Measurements from ENCODE around the gene WBP4. TPM values are rescaled to one million over a fixed set of nuclear protein-coding genes. Genes with fewer than 3 reads are reported as not detected.
A peak's percentile ranks its signal among the peaks of the same experiment; 100 is the strongest.

WBP4 gene
- total RNA-seq, 1 donor from 2014 or later: 10.6 TPM

GRCh38 chr13:41019011-41019487, 42.3 kb upstream of the WBP4 start, which contains the start of gene ELF1:
TSS of gene ELF1 (minus strand) at chr13:41019316. CDS start at chr13:40982054, 37,262 bp downstream.
- Histone ChIP-seq H3K4me2 (ENCODE audit: low read length) (peak within 1 kb of the TSS; percentile 66), H3K4me3 (ENCODE audit: insufficient read depth, low read depth, low read length) (peak within 1 kb of the TSS; percentile 38)
- peak within 1 kb of the TSS; percentile 82 for H3K4me3 Mint-ChIP-seq (ENCODE audit: unreplicated experiment)

GRCh38 chr13:41019578-41020347, 41.5 kb upstream of the WBP4 start:
- Histone ChIP-seq H3K27ac (ENCODE audit: low read depth, low read length) (no peak overlapping the region), H4K20me1 (ENCODE audit: insufficient read depth, low read length) (peaks cover 24% of the 10 kb centered on the region)
- H3K27me3 Mint-ChIP-seq (ENCODE audit: low read depth, unreplicated experiment): no peaks in the 10 kb centered on the region

More at GRCh38 chr13:41019011-41019487, 42.3 kb upstream of the WBP4 start, which contains the start of gene ELF1:
- Histone ChIP-seq H3K27ac (ENCODE audit: low read depth, low read length) (peak within 1 kb of the TSS; percentile 16), H2AFZ (ENCODE audit: low read depth, low read length) (peak within 1 kb of the TSS; percentile 61), H3K36me3 (ENCODE audit: insufficient read depth, low read length) (no peaks in the 10 kb centered on the region), H3K9ac (ENCODE audit: low read length) (peak within 1 kb of the TSS; percentile 40), H3K27me3 (ENCODE audit: insufficient read depth, low read length) (no peaks in the 10 kb centered on the region), H4K20me1 (ENCODE audit: insufficient read depth, low read length) (peaks cover 20% of the 10 kb centered on the region), H3K4me1 (ENCODE audit: insufficient read depth, low read length) (peaks cover 5% of the 10 kb centered on the region), H3K9me3 (ENCODE audit: insufficient read depth, low read depth, low read length) (no peaks in the 10 kb centered on the region), H3K79me2 (ENCODE audit: insufficient read depth, low read length) (peaks cover 36% of the 10 kb centered on the region)
- H3K9me3 Mint-ChIP-seq (ENCODE audit: unreplicated experiment): no peaks in the 10 kb centered on the region
- no peaks in the 10 kb centered on the region for H3K27me3 Mint-ChIP-seq (ENCODE audit: low read depth, unreplicated experiment)
- no peaks in the 10 kb centered on the region for H3K36me3 Mint-ChIP-seq (ENCODE audit: low read depth, unreplicated experiment)
- peaks cover 20% of the 10 kb centered on the region for H3K4me1 Mint-ChIP-seq (ENCODE audit: low read depth, unreplicated experiment)
- peak; percentile 37 for FAIRE-seq
- TF ChIP-seq CTCF (IDR thresholded peaks at IDR 0.05; ENCODE audit: insufficient read depth, low read depth, low read length) (no peak), EZH2 (IDR thresholded peaks at IDR 0.05; ENCODE audit: insufficient read depth, low read length) (no peak)
- DNase-seq (ENCODE audit: low read depth): peak; percentile 65
- H3K27ac Mint-ChIP-seq (ENCODE audit: unreplicated experiment): peak within 1 kb of the TSS; percentile 83

More at GRCh38 chr13:41019578-41020347, 41.5 kb upstream of the WBP4 start:
- Mint-ChIP-seq H3K36me3 (ENCODE audit: low read depth, unreplicated experiment) (no peaks in the 10 kb centered on the region), H3K9me3 (ENCODE audit: unreplicated experiment) (no peaks in the 10 kb centered on the region), H3K4me1 (ENCODE audit: low read depth, unreplicated experiment) (peaks cover 21% of the 10 kb centered on the region), H3K4me3 (ENCODE audit: unreplicated experiment) (no peak overlapping the region), H3K27ac (ENCODE audit: unreplicated experiment) (peak overlapping the region; percentile 11)
- Histone ChIP-seq H3K4me1 (ENCODE audit: insufficient read depth, low read length) (peaks cover 5% of the 10 kb centered on the region), H3K9me3 (ENCODE audit: insufficient read depth, low read depth, low read length) (no peaks in the 10 kb centered on the region), H3K4me3 (ENCODE audit: insufficient read depth, low read depth, low read length) (no peak overlapping the region), H3K4me2 (ENCODE audit: low read length) (no peak overlapping the region), H3K79me2 (ENCODE audit: insufficient read depth, low read length) (peaks cover 37% of the 10 kb centered on the region), H3K36me3 (ENCODE audit: insufficient read depth, low read length) (no peaks in the 10 kb centered on the region), H3K27me3 (ENCODE audit: insufficient read depth, low read length) (no peaks in the 10 kb centered on the region), H2AFZ (ENCODE audit: low read depth, low read length) (no peak overlapping the region), H3K9ac (ENCODE audit: low read length) (no peak overlapping the region)
- FAIRE-seq (no peak), DNase-seq (ENCODE audit: low read depth) (no peak)
- TF ChIP-seq CTCF (IDR thresholded peaks at IDR 0.05; ENCODE audit: insufficient read depth, low read depth, low read length) (no peak), EZH2 (IDR thresholded peaks at IDR 0.05; ENCODE audit: insufficient read depth, low read length) (no peak)
